ENCODE measurements around the gene NOX5.
A peak's percentile ranks its signal among the peaks of the same experiment; 100 is the strongest.

DNA sequence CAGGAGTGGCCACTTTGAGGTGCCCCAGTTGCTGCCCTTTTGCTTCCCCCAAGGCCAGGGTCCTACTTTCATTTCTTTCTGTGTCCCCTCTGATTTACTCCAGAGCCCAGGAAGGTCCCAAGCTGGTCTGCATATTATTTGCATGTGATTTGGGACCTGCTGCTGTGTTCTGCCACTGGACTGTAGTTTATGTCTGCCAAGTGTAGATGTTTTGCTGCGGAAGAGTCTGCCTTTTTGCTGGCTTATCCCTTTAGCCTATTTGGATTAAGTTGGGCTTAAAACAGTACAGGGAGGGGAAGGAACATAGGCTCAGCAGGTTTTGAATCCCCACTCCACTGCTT lies 21.4 kb downstream of the NOX5 start:
- TF ChIP-seq POLR2AphosphoS5 (IDR thresholded peaks at IDR 0.05; ENCODE audit: low read depth, low read length) (no peak), POLR2A (IDR thresholded peaks at IDR 0.05; ENCODE audit: borderline replicate concordance, extremely low read depth, insufficient read depth, insufficient read length) (no peak), SIN3A (IDR thresholded peaks at IDR 0.05; ENCODE audit: low read depth) (no peak), FOSL1 (IDR thresholded peaks at IDR 0.05; ENCODE audit: low read depth) (no peak), YY1 (IDR thresholded peaks at IDR 0.05; ENCODE audit: extremely low read depth, insufficient replicate concordance, low read depth, low read length) (no peak), ZNF274 (IDR thresholded peaks at IDR 0.05; ENCODE audit: low read depth, low read length) (no peak)
- TF ChIP-seq, protein P1, sequence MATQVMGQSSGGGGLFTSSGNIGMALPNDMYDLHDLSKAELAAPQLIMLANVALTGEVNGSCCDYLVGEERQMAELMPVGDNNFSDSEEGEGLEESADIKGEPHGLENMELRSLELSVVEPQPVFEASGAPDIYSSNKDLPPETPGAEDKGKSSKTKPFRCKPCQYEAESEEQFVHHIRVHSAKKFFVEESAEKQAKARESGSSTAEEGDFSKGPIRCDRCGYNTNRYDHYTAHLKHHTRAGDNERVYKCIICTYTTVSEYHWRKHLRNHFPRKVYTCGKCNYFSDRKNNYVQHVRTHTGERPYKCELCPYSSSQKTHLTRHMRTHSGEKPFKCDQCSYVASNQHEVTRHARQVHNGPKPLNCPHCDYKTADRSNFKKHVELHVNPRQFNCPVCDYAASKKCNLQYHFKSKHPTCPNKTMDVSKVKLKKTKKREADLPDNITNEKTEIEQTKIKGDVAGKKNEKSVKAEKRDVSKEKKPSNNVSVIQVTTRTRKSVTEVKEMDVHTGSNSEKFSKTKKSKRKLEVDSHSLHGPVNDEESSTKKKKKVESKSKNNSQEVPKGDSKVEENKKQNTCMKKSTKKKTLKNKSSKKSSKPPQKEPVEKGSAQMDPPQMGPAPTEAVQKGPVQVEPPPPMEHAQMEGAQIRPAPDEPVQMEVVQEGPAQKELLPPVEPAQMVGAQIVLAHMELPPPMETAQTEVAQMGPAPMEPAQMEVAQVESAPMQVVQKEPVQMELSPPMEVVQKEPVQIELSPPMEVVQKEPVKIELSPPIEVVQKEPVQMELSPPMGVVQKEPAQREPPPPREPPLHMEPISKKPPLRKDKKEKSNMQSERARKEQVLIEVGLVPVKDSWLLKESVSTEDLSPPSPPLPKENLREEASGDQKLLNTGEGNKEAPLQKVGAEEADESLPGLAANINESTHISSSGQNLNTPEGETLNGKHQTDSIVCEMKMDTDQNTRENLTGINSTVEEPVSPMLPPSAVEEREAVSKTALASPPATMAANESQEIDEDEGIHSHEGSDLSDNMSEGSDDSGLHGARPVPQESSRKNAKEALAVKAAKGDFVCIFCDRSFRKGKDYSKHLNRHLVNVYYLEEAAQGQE (IDR thresholded peaks at IDR 0.05; ENCODE audit: low read depth): no peak
- TF ChIP-seq, protein P2, sequence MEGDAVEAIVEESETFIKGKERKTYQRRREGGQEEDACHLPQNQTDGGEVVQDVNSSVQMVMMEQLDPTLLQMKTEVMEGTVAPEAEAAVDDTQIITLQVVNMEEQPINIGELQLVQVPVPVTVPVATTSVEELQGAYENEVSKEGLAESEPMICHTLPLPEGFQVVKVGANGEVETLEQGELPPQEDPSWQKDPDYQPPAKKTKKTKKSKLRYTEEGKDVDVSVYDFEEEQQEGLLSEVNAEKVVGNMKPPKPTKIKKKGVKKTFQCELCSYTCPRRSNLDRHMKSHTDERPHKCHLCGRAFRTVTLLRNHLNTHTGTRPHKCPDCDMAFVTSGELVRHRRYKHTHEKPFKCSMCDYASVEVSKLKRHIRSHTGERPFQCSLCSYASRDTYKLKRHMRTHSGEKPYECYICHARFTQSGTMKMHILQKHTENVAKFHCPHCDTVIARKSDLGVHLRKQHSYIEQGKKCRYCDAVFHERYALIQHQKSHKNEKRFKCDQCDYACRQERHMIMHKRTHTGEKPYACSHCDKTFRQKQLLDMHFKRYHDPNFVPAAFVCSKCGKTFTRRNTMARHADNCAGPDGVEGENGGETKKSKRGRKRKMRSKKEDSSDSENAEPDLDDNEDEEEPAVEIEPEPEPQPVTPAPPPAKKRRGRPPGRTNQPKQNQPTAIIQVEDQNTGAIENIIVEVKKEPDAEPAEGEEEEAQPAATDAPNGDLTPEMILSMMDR (IDR thresholded peaks at IDR 0.05 in 2 of 3, conservative IDR thresholded peaks at IDR 0.05 in 1 of 3; ENCODE audit: borderline replicate concordance in 1 of 3, insufficient read depth in 1 of 3, low read depth in 2 of 3, low read length in 2 of 3): no peak
- TF ChIP-seq, protein P3, sequence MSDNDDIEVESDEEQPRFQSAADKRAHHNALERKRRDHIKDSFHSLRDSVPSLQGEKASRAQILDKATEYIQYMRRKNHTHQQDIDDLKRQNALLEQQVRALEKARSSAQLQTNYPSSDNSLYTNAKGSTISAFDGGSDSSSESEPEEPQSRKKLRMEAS (IDR thresholded peaks at IDR 0.05): peak; percentile 4; the same call in 1 of the 2 replicates
- TF ChIP-seq, protein P4, sequence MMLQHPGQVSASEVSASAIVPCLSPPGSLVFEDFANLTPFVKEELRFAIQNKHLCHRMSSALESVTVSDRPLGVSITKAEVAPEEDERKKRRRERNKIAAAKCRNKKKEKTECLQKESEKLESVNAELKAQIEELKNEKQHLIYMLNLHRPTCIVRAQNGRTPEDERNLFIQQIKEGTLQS (IDR thresholded peaks at IDR 0.05): no peak
